LNCAP (cell line): ENCODE measurements around the gene DPH6.

ENCODE experiments used
- TF ChIP-seq, protein P1 (sequence below): fragments of 450-650 bp; IDR thresholded peaks from 2 replicates; pipeline ENCODE4 v1.5.1; 2017; ENCODE audit warnings: mild to moderate bottlenecking

The DPH6 gene

DNA sequence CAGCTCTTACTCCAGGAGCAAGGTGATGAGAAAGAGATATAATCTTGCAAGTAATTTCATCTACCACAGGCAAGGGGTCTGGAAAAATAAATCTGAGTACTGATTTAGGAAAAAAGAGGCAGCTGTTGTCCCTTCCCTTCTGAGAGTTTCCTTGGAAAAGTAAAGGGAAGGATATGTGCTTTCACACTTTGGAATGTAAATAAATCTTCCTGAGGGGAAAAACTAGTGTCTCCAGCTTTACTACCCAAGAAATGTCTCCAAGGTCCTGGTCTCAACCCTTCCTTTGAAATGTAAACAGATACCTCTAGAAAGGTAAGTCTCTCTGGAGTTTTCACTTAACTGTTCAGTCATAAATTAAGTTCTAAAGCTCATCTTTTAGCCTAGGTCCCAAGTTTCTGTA lies 102.6 kb downstream of the DPH6 start:
- TF ChIP-seq, protein P1, sequence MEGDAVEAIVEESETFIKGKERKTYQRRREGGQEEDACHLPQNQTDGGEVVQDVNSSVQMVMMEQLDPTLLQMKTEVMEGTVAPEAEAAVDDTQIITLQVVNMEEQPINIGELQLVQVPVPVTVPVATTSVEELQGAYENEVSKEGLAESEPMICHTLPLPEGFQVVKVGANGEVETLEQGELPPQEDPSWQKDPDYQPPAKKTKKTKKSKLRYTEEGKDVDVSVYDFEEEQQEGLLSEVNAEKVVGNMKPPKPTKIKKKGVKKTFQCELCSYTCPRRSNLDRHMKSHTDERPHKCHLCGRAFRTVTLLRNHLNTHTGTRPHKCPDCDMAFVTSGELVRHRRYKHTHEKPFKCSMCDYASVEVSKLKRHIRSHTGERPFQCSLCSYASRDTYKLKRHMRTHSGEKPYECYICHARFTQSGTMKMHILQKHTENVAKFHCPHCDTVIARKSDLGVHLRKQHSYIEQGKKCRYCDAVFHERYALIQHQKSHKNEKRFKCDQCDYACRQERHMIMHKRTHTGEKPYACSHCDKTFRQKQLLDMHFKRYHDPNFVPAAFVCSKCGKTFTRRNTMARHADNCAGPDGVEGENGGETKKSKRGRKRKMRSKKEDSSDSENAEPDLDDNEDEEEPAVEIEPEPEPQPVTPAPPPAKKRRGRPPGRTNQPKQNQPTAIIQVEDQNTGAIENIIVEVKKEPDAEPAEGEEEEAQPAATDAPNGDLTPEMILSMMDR: no peak

DNA sequence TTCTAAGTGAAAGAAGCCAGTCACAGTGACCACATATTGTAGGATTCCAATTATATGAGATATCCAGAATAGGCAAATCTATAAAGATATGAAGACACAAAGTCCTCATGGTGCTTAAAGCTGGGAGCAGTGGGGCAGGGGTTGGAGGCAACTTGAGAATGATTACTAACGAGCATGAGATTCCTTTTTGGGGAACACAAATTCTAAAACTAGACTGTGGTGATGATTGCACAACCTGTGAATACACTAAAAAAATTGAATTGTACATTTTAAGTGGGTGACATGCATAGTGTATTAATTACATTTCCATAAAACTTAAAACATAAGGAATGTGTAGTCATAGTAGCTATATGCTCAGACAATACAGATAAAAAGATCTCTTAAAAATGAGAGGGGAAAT lies 103.2 kb downstream of the DPH6 start:
- TF ChIP-seq, protein P1: no peak

DNA sequence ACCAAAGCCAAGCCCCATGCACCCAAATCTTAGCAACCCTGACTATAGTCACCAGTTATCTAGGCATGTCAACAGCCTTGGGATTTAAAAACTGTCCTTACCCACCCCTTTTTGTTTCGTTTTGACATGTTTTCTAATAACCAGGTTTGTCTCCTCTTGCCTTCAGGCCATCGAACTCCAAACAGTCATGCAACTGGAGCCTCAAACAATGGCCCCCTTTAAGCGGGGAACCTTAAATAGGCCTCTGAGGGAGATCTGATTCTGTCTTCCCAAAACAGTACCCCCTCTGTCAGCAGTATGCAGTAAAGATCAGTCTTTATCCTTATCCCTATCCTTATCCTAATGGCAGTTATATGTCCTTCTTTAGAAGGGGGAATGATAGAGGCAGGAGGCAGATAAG lies 105.7 kb downstream of the DPH6 start:
- TF ChIP-seq, protein P1: no peak

DNA sequence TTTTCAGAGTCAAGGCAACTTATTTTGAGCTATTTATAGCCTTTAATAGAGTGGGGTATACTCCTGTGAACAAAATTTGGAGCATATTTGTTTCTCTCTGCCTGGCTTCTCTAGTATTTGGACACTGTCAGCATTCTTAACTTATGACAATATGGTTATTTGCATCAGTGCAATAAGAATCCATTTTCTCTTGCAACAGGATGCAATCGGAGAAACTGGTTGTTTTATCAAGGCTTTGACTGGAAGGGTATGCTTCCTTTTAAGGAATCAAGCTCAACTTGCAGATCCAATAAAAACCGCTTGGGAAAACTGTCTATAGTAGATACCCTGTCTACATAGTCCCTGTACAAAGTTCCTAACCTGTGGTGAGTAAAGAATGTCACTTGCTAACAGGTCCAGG lies 106.7 kb downstream of the DPH6 start:
- TF ChIP-seq, protein P1: no peak

DNA sequence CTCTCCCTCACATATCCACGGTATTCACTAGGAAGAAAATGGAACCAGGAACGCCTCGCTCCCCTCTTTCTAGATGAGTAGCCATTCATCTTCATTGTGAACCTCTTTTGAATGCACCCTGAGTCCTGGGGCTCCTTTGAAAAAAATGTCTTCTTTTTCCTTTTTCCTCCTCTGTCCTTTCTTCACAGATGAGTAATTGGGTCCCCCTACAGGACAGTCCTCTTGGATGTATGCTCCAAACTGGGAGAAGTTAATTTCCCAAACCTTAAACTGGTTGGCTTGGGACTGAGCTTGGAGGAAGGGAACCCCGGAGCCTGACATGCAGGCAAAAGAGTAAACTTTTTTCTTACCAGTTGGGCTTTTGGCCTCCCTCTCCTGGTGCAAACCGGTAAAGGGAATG lies 108.8 kb downstream of the DPH6 start:
- TF ChIP-seq, protein P1: no peak

DNA sequence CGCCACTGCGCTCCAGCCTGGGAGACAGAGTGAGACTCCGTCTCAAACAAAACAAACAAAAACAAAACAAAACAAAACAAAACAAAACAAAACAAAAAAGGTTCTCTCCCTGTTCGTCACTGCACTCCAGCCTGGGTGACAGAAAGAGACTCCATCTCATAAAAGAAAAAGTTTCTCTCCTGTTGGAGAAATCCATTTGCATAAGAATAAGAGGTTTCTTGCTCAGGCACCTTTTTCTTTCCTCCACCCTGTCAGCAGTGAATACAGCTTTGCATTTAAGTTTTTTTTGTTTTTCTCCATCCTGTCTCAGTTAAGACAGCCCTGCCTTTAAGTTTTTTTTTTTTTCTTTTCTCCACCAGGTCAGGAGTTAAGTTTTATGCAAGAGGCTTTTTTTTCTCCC lies 109.5 kb downstream of the DPH6 start:
- TF ChIP-seq, protein P1: no peak

DNA sequence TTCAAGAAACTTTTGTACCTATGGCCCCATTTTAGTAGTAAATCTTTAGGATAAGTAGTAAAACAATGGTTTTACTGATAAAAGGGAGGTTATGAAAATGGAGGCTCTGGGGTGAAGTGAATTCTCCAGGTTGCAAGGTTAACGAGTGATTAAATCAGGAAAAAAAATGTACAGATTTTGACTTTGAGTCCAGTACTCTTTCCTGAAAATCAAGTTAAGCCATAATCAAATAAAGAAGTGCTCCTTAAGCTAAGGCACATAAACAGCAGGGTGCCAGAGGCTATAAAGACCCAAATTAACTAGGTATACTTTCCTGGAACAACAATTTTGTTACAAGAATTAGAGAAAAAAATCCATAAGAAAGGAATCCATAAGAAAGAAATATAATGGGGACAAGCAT lies 114.7 kb downstream of the DPH6 start:
- TF ChIP-seq, protein P1: no peak

DNA sequence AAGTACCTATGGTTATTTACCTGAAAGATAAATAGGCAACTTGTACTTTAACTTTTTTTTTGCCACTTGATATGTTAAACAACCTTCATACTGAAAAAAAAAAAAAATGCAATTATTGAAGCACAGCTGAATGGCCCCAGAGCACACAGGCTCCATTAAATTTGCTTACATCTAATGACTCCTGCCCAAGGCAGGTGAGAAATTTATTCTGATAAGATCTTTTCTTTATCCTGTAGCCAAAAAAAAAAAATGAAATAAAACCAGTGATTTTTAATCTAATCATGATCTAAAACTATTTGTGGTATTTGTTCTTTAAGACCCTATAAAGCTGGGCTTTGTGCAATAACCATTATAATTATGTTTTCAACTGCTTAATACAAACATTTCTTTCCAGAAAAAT lies 115.7 kb downstream of the DPH6 start:
- TF ChIP-seq, protein P1: no peak
